Smooth muscle cell (in vitro differentiated cells): Measurements from ENCODE around the gene ELFN2. TPM values are rescaled to one million over a fixed set of nuclear protein-coding genes. Genes with fewer than 3 reads are reported as not detected.

Source experiments
- DNase-seq: peaks from one replicate; lab custom pipeline; 2025; ENCODE audit not compliant: unreplicated experiment; lab: John Stamatoyannopoulos, UW
- H2AFZ ChIP-seq: fragments of 200-600 bp; sonication (generic); 2 replicates; pipeline ENCODE4 v1.6.0; 2016; ENCODE audit warnings: antibody characterized with exemption, low read depth, mild to moderate bottlenecking
- H3F3A ChIP-seq: fragments of 200-600 bp; sonication (generic); 2 replicates; pipeline ENCODE4 v1.6.0; 2017; ENCODE audit warnings: antibody characterized with exemption, low read depth
- H3K27ac ChIP-seq: fragments of 200-600 bp; sonication (generic); 2 replicates; pipeline ENCODE4 v1.5.1; 2016; ENCODE audit warnings: low read depth, mild to moderate bottlenecking
- H3K27me3 ChIP-seq: fragments of 200-600 bp; sonication (generic); 2 replicates; pipeline ENCODE4 v1.6.1; 2016; ENCODE audit warnings: low read depth, mild to moderate bottlenecking
- H3K36me3 ChIP-seq: fragments of 200-600 bp; sonication (generic); 2 replicates; pipeline ENCODE4 v1.5.1; 2016; ENCODE audit warnings: low read depth
- H3K4me1 ChIP-seq: fragments of 200-600 bp; sonication (generic); 2 replicates; pipeline ENCODE4 v1.5.1; 2016; ENCODE audit warnings: low read depth
- H3K4me2 ChIP-seq: fragments of 200-600 bp; sonication (generic); 2 replicates; pipeline ENCODE4 v1.6.0; 2016; ENCODE audit warnings: mild to moderate bottlenecking
- H3K4me3 ChIP-seq: fragments of 200-600 bp; sonication (generic); 2 replicates; pipeline ENCODE4 v1.5.1; 2016; ENCODE audit warnings: mild to moderate bottlenecking
- H3K79me2 ChIP-seq: fragments of 200-600 bp; sonication (generic); 2 replicates; pipeline ENCODE4 v1.6.0; 2016; ENCODE audit warnings: low read depth, mild to moderate bottlenecking
- H3K9ac ChIP-seq: fragments of 200-600 bp; sonication (generic); 2 replicates; pipeline ENCODE4 v1.6.0; 2016; ENCODE audit warnings: low read depth
- H3K9me3 ChIP-seq: fragments of 200-600 bp; sonication (generic); replicated peaks from 2 replicates; pipeline ENCODE4 v1.5.1; 2016; ENCODE audit warnings: low read depth
- H4K20me1 ChIP-seq: fragments of 200-600 bp; sonication (generic); 2 replicates; pipeline ENCODE4 v1.6.0; 2016; ENCODE audit warnings: low read depth
- WGBS: methylation state at CpG from one replicate; pipeline ENCODE4 v1.1.7; 2016; ENCODE audit warnings: low lambda C conversion rate; 5-methylcytosine and 5-hydroxymethylcytosine counted together
- polyA plus RNA-seq: library from polyadenylated mRNA; unstranded; fragments of >200 nt; fragmentation: Nextera tagmentation; extraction: Ambion mirVana; gene quantifications from 2 replicates; pipeline ENCODE4 v1.2.1, GENCODE V29; 2016
- total RNA-seq: library from RNA; depleted of rRNA; stranded (reverse); fragments of >200 nt; gene quantifications from 2 replicates; pipeline ENCODE4 v1.2.3, GENCODE V29; 2014
- TF ChIP-seq, protein P1 (sequence below): fragments of 200-600 bp; sonication (generic); IDR thresholded peaks from 2 replicates; pipeline ENCODE4 v1.5.1; 2017; ENCODE audit warnings: borderline replicate concordance, mild to moderate bottlenecking, antibody characterized with exemption; ENCODE audit not compliant: insufficient read depth, poor library complexity, severe bottlenecking

Gene ELFN2
- total and polyA plus RNA-seq, 2 experiments from 2014 or later, result 0.63 to 1.3 TPM

DNA sequence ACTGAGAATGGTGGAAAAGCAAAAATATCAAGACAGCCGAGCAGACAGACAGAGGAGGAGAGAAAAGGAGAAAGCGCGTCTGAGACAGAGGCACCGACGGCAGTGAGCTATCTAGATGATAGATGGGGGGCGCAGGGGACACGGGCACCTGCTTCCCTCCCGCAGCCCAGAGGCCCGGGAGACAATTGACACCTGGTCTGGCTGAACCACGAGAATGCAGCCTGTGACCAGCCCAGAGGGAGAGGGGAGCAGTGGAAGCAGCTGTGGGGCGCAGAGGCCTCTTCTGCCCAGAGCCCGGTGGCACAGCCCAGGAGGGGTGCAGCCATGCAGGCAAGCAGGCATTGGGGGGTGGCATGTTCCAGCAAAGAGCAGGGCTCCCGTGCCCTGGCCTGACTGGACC lies 48.2 kb downstream of the ELFN2 start:
- TF ChIP-seq, protein P1, sequence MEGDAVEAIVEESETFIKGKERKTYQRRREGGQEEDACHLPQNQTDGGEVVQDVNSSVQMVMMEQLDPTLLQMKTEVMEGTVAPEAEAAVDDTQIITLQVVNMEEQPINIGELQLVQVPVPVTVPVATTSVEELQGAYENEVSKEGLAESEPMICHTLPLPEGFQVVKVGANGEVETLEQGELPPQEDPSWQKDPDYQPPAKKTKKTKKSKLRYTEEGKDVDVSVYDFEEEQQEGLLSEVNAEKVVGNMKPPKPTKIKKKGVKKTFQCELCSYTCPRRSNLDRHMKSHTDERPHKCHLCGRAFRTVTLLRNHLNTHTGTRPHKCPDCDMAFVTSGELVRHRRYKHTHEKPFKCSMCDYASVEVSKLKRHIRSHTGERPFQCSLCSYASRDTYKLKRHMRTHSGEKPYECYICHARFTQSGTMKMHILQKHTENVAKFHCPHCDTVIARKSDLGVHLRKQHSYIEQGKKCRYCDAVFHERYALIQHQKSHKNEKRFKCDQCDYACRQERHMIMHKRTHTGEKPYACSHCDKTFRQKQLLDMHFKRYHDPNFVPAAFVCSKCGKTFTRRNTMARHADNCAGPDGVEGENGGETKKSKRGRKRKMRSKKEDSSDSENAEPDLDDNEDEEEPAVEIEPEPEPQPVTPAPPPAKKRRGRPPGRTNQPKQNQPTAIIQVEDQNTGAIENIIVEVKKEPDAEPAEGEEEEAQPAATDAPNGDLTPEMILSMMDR, result no peak
- H3K9me3 ChIP-seq, result no peaks in the 10 kb centered on the region
- no peak overlapping the region for H3K4me2 ChIP-seq
- H3K4me3 ChIP-seq, result no peak overlapping the region
- H2AFZ ChIP-seq, result no peak overlapping the region
- no peak overlapping the region for H3K9ac ChIP-seq
- H3K79me2 ChIP-seq, result no peaks in the 10 kb centered on the region
- H3K4me1 ChIP-seq, result no peaks in the 10 kb centered on the region
- peaks cover 27% of the 10 kb centered on the region for H3K27me3 ChIP-seq
- no peak overlapping the region for H3K27ac ChIP-seq
- H3K36me3 ChIP-seq, result no peaks in the 10 kb centered on the region
- no peaks in the 10 kb centered on the region for H4K20me1 ChIP-seq
- no peaks in the 10 kb centered on the region for H3F3A ChIP-seq
- 92% methylated on average over 13 of the region's 13 CpGs for WGBS
- no peak for DNase-seq

DNA sequence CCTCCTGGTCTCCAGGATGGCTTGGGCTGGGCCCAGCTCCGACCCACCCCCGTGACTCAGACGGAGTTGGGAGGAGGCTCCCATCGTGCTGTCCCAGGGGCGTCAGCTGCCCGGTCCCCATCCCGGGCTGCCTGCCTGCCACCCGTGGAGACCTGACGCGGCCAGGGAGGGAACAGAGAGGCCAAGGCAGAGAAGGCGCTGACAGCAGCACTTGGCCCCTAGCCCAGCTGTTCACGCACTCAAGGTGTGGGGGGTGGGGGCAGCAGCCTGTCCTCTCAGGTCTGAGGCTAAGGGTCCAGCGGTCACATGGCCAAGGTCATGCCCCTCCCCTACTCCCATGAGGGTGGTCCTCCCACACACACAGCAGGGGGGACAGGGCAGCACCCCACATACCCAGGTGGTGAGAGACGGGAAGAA lies 48.6 kb downstream of the ELFN2 start:
- Histone ChIP-seq H3K4me2 (no peak overlapping the region), H3K4me1 (no peaks in the 10 kb centered on the region), H3K79me2 (no peaks in the 10 kb centered on the region), H4K20me1 (no peaks in the 10 kb centered on the region), H3K27ac (no peak overlapping the region), H2AFZ (no peak overlapping the region), H3K9ac (no peak overlapping the region), H3K9me3 (no peaks in the 10 kb centered on the region), H3K4me3 (no peak overlapping the region), H3K36me3 (no peaks in the 10 kb centered on the region), H3K27me3 (peaks cover 27% of the 10 kb centered on the region), H3F3A (no peaks in the 10 kb centered on the region)
- 81% methylated on average over 14 of the region's 14 CpGs for WGBS
- TF ChIP-seq, protein P1, result no peak
- no peak for DNase-seq

DNA sequence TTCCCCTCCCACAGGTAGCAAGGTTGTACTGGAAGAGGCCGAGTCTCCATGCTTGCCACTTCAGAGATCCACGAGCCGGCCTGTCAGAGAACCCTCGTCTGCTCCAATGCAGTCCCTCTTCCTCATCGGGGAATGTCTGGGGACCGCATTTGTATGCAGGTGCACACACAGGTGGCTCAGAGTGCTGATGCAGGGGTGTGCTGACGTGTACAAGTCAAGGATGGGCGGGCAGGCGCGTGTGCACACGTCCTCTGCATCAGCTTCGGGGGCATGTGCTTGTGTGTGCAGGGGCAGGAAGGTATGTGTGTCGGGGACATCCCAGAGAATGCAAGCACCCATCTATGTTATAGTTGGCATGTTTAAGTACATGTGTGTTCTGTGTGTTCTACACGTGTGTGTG lies 49.4 kb downstream of the ELFN2 start:
- H3K9me3 ChIP-seq, result no peaks in the 10 kb centered on the region
- no peak overlapping the region for H3K4me2 ChIP-seq
- TF ChIP-seq, protein P1, result no peak
- H3K4me3 ChIP-seq, result no peak overlapping the region
- no peak for DNase-seq
- no peaks in the 10 kb centered on the region for H3F3A ChIP-seq
- no peaks in the 10 kb centered on the region for H3K79me2 ChIP-seq
- H3K27me3 ChIP-seq, result peaks cover 27% of the 10 kb centered on the region
- WGBS, result 83% methylated on average over 14 of the region's 14 CpGs
- no peak overlapping the region for H3K27ac ChIP-seq
- H3K9ac ChIP-seq, result no peak overlapping the region
- H2AFZ ChIP-seq, result no peak overlapping the region
- H3K4me1 ChIP-seq, result no peaks in the 10 kb centered on the region
- no peaks in the 10 kb centered on the region for H4K20me1 ChIP-seq
- H3K36me3 ChIP-seq, result no peaks in the 10 kb centered on the region

DNA sequence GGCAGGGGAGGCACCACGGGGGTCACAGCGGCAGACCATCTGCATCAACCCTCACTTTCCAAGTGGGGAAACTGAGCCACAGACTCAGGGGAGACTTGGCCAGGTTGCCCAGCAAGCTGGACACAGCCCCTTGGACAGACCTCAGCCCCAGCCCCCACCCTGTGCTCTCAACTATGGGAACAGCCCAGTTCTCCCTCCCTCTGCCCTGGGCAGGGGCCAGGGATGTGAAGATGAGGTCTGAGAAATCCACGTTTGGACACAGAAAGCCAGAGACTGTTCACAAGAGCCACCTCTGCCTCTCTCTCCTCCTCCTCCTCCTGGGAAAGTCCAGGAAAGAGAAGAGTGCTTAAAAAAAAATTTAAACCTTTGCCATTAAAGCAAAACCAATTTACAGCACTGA lies 50.1 kb downstream of the ELFN2 start:
- Histone ChIP-seq H2AFZ (no peak overlapping the region), H4K20me1 (no peaks in the 10 kb centered on the region), H3K9me3 (no peaks in the 10 kb centered on the region), H3K27me3 (peaks cover 27% of the 10 kb centered on the region), H3K79me2 (no peaks in the 10 kb centered on the region), H3K27ac (no peak overlapping the region), H3K4me1 (no peaks in the 10 kb centered on the region), H3K4me2 (no peak overlapping the region), H3F3A (no peaks in the 10 kb centered on the region), H3K9ac (no peak overlapping the region), H3K36me3 (no peaks in the 10 kb centered on the region), H3K4me3 (no peak overlapping the region)
- WGBS, result 82% methylated on average over 3 of the region's 3 CpGs
- DNase-seq, result no peak
- TF ChIP-seq, protein P1, result no peak
